SW 1271 (cell line): ENCODE data around the gene SLC4A9.

Experiments used
- DNase-seq, 2 experiments: peaks; one replicate each; lab custom pipeline; 2025; lab: John Stamatoyannopoulos, UW

Gene SLC4A9

DNA sequence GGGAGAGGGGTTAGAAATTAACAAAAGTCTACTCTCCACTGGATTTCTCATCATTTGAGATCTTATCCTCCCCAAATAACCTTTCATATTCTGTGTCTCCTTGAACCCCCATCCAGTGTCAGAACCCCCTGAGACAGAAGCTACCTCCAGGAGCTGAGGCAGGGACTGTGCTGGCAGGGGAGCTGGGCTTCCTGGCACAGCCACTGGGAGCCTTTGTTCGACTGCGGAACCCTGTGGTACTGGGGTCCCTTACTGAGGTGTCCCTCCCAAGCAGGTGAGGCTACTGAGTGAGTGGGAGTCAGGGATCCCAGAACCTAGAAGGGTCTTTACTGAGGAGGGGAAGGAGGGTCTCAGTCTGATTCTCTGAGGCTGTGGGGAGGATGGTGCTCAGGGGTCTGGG, 1.9 kb downstream of the SLC4A9 start:
- no peak for DNase-seq

DNA sequence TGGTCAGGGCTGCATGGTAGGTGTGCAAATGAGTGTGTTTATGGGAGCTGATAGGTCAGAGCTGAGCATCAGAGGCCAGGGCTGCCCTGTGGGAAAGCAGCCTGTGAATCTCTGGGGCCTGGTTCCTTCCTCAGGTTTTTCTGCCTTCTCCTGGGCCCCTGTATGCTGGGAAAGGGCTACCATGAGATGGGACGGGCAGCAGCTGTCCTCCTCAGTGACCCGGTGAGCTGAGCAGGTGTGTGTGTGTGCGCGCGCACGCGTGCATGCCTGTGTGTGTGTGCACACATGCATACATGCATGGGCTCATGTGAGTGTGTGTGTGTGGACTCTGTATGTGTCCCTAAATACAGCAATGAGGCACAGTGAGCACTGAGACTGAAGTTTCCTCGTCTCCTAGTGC, 2.3 kb downstream of the SLC4A9 start:
- no peak for DNase-seq

DNA sequence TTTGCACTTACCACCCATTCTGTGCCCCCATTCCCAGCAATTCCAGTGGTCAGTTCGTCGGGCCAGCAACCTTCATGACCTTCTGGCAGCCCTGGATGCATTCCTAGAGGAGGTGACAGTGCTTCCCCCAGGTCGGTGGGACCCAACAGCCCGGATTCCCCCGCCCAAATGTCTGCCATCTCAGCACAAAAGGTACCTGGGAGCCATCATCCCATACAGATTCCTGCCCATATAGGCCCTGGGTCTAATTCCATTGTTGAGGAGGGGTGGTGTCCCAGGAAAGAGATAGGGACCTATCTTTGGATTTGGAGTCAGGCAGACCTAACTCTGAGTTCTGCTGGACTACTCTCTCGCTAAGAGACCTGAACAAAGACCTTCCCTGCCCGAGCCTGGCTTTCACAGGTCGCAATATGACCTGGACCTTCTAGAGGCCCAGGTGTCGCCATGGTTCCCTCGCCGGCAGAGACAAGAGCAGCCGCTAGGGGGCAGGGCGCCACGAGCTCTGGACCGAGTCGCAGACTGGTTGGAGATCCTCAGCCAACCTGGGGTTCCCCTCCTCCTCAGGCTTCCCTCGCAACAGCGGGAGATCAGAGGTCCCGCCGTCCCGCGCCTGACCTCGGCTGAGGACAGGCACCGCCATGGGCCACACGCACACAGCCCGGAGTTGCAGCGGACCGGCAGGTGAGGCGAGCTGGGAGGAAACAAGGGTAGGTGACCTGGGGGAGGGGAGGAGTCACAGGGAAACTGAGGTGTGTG, 3.1 kb downstream of the SLC4A9 start:
- DNase-seq = no peak

DNA sequence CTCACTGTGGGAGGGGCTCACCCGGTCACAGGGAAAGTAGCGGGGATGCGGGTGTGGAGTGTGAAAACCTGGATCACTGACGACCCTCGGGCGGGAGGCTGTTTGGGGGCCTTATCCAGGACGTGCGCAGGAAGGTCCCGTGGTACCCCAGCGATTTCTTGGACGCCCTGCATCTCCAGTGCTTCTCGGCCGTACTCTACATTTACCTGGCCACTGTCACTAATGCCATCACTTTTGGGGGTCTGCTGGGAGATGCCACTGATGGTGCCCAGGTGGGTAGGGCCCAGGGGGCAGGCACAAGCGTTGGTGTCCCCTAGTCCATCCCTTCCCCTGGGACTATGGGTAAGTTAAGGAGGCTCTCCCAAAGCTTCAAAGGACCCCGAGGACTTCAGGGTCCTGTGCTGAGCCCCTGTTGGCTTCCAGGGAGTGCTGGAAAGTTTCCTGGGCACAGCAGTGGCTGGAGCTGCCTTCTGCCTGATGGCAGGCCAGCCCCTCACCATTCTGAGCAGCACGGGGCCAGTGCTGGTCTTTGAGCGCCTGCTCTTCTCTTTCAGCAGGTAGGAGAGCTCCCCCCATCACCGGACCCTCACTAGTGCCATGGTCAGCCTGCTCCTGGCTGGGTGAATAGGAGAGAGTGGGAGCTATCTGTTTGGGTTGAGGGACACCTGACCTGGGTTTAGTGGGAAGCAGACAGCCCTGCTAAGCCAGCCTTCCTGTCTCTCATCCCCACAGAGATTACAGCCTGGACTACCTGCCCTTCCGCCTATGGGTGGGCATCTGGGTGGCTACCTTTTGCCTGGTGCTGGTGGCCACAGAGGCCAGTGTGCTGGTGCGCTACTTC, 3.9 kb downstream of the SLC4A9 start:
- DNase-seq = no peak

DNA sequence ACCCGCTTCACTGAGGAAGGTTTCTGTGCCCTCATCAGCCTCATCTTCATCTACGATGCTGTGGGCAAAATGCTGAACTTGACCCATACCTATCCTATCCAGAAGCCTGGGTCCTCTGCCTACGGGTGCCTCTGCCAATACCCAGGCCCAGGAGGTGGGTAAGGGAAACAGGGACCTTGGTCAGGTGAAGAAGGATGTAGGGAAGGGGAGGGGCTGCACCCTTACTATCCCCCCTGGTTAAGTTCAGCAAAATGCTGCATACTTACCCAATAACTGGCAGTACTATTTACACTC, 4.4 kb downstream of the SLC4A9 start:
- no peak for DNase-seq

DNA sequence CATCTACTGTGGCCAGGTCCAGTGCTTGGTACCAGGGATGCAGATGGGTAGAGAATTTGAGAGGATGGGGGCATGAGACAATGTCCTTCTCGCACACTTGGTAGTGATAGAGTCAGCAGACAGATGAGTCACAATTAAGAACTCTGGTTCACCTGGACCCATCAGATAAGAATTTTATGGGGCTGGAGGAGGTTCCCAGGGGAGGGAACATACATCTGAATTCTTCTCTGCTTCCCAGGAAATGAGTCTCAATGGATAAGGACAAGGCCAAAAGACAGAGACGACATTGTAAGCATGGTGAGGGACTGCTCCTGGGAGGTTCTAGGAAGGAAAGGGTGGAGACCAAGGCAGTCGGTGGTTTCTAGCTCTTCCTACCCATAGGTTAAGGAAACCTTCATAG, 5.3 kb downstream of the SLC4A9 start:
- no peak for DNase-seq

DNA sequence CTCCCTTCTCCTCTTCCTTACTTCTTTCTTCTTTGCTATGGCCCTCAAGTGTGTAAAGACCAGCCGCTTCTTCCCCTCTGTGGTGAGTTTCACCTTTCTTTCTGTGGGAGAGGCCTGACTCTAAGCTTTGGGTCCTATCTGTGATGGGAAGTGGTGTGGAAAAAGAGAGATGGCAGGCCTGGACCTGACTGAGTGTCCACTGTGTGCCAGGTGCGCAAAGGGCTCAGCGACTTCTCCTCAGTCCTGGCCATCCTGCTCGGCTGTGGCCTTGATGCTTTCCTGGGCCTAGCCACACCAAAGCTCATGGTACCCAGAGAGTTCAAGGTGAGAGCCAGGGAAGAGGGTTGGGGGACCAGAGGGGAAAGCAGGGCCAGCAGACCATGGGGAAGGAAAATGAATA, 5.9 kb downstream of the SLC4A9 start:
- no peak for DNase-seq

DNA sequence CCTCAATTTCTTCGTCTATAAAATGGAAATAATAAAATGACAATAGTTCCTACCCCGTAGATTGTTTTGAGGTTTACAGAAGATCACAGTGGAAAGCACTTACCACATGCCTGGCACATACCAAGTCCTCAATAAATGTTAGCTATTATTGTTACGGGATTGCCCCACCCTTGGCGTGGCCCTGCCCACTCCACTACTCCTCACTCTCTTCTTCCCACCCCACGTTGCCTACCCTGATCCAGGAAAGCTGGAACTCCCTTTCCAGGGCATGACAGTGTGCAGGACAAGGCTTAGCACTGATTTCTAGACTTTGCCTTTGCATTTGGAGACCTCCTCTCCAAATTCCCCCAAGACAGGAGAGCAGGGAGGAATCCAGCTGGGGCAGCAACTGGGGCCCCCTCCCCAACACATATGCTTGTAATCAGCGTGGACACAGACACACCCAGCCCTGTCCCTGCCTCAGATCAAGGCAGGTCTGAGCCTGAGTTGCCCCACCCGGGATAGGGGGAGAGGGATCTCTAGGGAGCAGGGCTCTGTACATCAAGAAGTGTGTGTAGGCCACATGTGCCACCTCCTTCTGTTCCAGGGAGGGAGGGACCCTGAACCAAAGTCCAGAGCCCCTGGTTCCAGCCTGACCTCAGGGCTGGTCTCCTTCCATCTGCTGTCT, 6.7 kb downstream of the SLC4A9 start:
- no peak for DNase-seq

DNA sequence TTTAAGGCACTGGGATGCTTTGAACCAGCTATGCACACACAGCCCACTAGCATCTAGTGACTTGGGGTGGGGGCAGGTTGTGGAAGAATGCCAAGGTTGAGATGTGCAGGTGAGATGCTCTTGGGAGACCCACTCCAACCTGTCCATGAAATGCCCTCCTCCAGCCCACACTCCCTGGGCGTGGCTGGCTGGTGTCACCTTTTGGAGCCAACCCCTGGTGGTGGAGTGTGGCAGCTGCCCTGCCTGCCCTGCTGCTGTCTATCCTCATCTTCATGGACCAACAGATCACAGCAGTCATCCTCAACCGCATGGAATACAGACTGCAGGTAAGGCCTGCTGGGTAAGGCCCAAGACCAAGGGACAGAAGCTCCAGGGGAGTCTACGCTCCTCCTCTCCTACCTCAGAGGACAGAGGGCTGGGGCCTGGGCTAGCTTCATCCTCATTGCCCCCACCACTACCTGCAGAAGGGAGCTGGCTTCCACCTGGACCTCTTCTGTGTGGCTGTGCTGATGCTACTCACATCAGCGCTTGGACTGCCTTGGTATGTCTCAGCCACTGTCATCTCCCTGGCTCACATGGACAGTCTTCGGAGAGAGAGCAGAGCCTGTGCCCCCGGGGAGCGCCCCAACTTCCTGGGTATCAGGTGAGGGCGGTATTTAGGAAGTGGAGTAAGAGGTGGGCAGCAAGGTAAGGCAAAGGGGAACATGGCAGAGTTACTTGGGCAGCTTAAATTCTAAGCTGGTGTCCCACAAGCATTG, 7.4 kb downstream of the SLC4A9 start:
- DNase-seq = no peak

DNA sequence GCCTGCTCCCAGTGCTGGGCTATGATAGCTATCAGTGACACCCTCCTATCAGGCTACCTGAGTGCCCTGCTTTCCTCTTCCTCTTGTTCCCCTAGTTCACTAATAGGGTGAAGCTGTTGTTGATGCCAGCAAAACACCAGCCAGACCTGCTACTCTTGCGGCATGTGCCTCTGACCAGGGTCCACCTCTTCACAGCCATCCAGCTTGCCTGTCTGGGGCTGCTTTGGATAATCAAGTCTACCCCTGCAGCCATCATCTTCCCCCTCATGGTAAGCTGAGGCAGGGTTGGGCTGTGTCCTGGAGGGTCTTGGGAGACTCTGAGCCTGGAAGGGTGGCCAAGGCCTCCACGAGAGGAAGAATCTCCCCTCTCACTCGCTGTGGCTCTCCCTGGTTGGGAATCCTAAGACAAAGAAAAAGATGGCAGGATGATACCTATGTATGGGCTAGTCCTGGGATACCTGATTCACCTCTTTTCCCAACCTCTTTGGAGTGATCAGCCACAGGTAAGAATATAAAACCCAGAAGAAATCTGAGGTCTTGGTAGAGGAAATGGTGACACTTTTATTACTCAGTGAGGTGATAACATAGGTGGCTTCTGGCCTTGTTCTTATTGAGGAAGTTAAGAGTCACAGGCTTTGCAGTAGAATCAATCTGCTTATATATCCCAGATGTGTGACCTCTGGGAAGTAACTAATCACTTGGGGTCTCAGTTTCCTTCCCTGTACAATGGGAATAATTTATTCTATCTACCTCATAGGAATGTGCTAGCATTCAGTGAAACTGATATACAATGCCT, 11.6 kb downstream of the SLC4A9 start:
- DNase-seq = no peak

DNA sequence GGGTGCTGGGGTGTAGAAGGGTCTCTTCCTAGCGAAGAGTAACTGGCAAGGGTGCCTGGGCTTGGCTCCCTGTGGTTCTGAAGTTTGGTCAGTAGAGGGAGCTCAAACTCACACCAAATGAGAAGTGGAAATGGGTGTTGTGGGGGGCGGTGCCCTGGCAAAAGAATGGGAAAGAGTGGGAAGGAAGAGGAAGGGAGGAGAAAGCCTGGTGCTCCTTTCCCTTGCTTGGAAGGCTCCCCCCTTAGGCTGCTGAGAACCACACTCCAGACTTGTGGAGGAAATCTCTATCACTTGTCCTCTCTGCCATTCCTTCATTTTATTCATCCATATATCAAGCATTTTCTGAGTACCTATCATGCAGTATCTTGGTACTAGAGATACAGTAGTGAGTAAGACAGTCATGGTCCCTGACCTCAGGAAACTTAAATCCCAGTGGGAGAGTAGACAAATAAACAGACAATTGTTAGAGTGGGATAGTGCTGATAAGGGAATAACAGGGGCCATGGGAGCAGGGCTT, 13.0 kb downstream of the SLC4A9 start:
- DNase-seq = peak; percentile 54 to 79

DNA sequence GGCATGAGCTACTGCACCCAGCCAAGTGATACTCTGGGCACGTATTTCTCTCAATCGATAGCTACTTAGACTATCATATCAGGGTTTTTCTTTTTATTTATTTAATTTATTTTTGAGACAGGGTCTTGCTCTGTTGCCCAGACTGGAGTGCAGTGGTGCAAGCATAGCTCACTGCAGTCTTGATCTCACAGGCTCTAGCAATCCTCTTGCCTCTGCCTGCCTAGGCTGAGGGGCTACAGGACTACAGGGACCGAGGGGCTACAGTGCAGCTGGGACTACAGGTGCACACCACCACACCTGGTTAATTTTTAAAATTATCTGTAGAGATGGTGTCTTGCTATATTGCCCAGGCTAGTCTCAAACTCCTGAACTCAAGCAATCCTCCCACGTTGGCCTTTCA, 21.4 kb downstream of the SLC4A9 start:
- DNase-seq = no peak

DNA sequence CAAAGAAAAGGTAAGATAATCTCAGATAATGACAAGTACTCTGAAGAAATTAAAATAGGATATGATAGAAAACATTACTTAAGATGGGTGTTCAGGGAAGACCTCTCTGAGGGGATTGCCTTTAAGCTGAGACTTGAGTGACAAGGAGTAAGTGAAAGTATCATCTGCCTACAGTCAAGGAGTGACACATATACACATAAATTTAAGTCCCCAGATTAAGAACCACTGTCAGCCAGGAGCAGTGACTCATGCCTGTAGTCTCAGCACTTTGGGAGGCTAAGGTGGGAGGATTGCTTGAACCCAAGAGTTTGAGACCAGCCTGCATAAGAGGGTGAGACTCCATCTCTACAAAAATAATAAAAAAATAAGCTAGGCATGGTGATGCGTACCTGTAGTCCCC, 22.0 kb downstream of the SLC4A9 start:
- no peak for DNase-seq

DNA sequence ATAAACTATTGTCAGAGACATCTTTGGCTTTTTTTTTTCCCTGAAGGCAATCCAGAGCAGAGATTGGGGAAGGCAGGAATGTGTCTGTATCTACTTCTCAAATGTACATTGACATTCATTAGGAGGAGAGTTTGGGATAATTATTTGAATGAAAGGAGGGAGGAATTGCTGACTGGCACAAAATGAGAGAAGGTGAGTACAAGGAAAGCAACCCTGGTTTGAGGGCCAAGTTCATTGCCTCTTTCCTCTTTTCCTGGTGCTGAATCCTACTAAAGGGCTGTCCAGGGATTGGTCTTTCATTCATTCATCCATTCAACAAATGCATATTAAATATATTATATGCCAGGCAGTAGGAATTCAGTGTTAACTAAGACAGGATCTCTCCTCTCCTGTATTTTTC, 22.9 kb downstream of the SLC4A9 start:
- no peak for DNase-seq

DNA sequence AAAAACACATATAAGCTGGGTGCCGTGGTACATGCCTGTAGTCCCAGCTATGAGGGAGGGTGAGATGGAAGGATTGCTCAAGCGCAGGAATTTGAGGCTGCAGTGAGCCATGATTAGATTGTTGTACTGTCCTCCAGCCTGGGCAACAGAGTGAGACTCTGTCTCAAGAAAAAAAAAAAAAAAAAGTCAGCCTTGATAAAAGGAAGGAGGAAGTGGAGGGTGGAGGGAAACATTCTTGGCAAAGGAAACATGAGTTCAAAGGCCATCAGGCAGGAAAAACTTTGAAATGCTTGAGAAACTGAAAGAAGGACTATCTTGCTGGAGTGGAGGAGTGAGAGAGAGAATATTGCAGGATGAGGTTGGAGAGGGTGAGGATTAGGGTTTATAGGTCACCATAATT, 23.3 kb downstream of the SLC4A9 start:
- no peak for DNase-seq

DNA sequence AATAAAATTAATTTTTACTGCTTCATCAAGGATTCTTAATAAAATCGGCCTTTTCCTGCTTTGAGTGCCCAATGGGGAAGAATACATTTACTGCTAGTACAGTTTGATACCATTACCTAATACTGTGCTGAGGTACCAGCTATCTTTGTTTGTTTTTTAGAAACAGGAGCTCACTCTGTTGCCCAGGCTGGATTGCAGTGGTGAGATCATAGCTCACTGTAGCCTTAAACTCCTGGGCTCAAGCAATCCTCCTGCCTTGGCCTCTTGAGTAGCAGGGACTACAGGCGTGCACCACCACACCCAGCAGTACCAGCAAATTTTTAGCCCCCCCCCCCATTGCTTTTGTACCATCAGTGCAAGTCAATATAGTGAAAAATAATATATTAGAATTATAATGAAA, 28.1 kb downstream of the SLC4A9 start:
- no peak for DNase-seq

DNA sequence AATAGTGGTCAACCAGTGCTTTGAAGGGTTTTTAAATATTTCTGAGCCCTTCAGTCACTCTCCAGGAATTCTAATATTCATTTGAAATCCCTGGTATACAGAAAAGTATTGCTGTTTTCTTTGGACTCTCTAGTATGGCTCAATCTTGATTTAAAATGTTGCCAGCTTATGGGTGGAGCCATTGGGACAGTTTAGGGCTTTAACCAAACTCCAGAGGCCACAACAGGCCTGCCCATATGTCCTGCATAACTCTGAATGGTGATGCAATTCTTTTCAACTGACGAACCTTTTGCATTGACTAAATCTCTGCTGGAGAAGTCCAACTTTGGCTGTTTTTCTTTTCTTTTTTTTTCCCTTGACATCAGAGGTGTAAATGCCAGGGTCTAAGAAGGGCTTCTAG, 31.3 kb downstream of the SLC4A9 start:
- DNase-seq = no peak

DNA sequence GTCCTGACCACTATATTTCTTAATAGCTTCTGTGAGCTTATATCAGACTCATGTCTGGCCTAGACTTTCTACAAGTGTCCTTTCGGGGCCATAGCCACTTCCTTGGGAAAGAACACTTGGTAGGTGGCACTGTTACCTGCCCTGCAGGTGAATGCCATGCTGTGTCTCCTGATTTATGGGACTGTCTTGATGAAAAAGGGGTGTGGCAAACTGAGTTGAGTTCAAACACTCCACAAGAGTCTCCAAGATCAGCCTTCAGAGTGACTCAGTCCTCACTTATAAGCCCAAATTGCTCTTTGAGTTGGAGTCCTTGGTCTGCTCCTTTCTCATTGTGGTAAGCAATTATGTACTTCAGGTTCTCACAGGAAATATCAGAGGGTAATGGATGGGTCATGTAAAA, 31.7 kb downstream of the SLC4A9 start:
- no peak for DNase-seq

DNA sequence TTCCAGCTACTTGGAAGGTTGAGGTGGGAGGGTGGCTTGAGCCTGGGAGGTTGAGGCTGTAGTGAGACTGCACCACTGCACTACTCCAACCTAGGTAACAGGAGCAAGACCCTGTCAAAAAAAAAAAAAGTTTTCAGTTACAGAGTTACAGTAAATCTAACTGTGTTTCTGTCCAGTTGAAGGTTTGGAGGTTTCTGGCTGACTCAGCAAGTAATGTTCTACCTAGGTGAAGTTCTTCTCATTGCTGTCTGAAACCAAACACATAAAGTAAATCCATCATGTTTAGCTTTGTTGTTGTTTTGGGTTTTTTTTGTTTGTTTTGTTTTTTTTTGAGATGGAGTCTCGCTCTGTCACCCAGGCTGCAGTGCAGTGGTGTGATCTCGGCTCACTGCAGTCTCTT, 33.7 kb downstream of the SLC4A9 start:
- DNase-seq = no peak

DNA sequence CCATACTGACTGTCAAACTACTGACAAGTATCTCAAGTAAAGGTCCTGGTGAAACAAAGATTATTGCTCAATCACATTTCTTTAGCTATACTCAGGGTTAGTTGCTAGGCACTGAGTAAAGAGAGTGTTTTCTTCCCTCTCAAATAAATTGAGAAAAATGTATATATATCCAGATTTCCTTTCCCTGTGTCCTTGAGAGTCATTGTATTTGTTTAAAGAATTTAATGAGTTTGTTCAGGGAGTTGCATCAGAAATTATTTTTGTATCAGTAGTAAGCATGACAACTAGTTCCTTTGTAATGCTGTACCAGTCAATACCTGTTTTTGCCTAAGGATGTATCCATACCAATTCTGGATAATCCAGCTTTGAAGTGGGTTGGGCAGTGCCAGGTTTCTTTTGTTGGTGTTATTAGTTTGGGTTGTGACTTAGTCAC, 38.4 kb downstream of the SLC4A9 start:
- DNase-seq = no peak

DNA sequence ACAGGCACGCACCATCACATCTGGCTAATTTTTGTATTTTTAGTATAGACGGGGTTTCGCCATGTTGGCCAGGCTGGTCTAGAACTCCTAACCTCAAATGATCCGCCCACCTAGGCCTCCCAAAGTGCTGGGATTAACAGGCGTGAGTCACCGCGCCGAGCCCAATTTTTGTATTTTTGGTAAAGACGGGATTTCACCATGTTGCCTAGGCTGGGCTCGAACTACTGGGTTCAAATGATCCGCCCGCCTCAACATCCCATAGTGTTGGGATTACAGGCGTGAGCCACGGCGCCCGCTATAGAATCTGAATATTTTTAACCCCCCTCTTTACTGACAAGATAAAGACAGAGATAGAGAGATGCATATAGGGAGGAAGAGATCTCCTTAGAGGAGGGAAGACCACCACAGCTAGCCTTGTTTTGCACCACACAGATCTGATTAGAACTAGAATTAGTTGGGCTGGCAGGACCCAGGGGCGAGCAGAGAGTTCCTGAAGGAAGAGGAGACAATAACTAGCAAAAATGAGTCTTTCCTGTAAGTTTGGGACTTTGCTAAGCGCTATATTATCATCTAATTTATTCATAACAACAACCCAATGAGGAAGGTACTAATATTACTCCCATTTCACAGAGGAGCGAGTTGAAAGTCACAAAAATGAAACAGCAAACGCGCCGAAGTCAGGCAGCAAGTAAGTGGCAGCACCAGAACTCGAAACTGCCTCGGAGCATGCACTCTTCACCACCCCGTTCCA, 40.2 kb downstream of the SLC4A9 start:
- DNase-seq = no peak
